GM10266 (cell line): ENCODE data around the gene OR1L6.

ENCODE experiments used
- DNase-seq: peaks from one replicate; pipeline ENCODE4 v3.0.0; 2012; ENCODE audit errors: extremely low spot score
- TF ChIP-seq, protein P1 (sequence below): IDR thresholded peaks from 2 replicates; pipeline ENCODE4 v1.5.1; 2012; ENCODE audit warnings: mild to moderate bottlenecking, low read depth; ENCODE audit not compliant: control insufficient read depth, insufficient read depth; ENCODE audit errors: missing control alignments

The OR1L6 gene

GRCh38 chr9:122777052-122777451 is 34.9 kb downstream of the OR1L6 start:
- TF ChIP-seq, protein P1, sequence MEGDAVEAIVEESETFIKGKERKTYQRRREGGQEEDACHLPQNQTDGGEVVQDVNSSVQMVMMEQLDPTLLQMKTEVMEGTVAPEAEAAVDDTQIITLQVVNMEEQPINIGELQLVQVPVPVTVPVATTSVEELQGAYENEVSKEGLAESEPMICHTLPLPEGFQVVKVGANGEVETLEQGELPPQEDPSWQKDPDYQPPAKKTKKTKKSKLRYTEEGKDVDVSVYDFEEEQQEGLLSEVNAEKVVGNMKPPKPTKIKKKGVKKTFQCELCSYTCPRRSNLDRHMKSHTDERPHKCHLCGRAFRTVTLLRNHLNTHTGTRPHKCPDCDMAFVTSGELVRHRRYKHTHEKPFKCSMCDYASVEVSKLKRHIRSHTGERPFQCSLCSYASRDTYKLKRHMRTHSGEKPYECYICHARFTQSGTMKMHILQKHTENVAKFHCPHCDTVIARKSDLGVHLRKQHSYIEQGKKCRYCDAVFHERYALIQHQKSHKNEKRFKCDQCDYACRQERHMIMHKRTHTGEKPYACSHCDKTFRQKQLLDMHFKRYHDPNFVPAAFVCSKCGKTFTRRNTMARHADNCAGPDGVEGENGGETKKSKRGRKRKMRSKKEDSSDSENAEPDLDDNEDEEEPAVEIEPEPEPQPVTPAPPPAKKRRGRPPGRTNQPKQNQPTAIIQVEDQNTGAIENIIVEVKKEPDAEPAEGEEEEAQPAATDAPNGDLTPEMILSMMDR = no peak
- no peak for DNase-seq

DNA sequence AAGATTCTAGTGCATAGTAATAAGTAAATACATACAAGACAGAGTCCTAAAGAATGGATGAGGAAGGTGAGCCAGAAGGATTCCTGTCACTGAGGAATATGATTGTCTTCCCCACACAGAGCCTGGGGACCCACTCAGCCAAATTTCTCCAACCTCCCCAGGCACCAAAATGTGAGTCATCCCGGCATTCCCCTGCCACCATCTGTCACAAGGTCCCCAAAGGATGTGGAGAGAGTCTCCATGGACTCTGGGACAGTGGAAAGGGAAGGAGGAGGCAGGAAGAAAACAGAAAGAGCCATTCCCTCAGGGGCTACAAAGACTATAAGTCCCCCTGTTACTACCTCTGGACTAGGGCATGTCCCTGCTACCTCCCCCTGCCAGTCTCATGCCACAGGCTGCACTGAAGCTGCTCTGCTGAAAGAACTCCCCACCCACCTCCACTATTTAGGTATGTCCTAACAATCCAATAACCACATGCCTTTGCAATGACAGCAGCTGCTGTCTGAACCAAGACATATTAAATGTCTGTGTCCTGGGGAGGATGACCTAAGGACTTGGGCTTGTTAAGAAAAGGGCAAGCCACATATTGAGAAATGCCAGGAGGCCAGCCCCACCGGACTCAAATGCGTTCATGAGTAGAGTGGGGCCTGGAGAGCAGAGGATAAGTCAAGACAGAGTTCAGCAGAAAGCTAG is 36.0 kb downstream of the OR1L6 start:
- TF ChIP-seq, protein P1 = no peak
- no peak for DNase-seq

GRCh38 chr9:122779181-122779580 is 37.1 kb downstream of the OR1L6 start:
- TF ChIP-seq, protein P1 = no peak

GRCh38 chr9:122780026-122780425 is 37.9 kb downstream of the OR1L6 start:
- DNase-seq = no peak
- TF ChIP-seq, protein P1 = no peak

More at GRCh38 chr9:122779181-122779580, 37.1 kb downstream of the OR1L6 start:
- DNase-seq = no peak

DNA sequence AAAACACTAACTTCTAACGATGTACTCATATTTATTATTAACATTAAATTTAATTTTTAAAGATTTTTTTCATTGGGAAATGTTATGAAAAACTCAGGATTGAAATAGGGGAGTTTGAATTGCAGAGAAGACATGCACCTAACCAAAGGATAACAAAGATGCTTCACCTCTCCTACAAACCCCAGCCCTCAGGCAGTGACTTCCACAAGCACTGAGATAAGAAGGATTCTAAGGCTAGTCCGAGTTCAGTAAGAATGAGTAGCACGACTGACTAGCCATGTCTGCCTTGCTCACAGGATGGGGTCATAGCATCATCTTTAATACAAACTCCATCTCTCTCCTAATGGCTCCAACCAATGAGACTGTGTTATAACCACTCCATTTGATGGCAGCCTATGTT is 39.6 kb downstream of the OR1L6 start:
- DNase-seq = no peak
- TF ChIP-seq, protein P1 = no peak

DNA sequence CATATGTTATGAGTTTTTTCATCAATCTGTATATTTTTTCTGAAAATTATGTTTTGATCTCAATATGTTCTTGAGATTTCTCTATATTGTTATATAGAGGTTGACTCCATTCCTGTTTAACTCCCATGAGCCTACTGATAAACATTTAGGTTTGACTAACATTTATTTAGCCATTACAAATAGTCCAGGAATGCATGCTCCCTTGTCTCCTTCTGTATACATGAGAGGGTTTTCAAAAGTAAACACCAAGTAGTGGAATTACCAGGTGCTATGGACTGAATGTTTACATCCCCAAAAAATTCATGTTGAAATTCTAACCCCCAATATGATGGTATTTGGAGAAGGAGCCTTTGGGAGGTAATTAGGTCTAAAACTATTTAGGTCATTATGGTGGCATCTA is 43.2 kb downstream of the OR1L6 start:
- DNase-seq = no peak
- TF ChIP-seq, protein P1 = no peak

DNA sequence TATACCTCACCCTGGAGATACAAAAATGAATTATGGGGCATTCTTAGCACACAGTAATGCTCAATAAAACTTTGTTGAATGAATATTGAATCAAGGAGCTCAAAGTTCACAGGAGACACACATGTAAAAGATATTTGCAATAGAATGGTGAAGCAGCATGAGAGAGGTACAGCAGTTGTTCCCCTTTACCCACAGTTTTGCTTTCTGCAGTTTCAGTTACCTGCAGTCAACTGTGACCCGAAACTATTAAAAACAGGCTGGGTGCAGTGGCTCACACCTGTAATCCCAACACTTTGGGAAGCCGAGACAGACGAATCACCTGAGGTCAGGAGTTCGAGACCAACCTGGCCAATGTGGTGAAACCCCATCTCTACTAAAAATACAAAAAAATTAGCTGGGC is 44.2 kb downstream of the OR1L6 start:
- no peak for DNase-seq
- TF ChIP-seq, protein P1 = no peak
